ENCODE measurements around the gene ROBO4.

- no peak for TF ChIP-seq CTCF (IDR thresholded peaks at IDR 0.05)
- no peak for TF ChIP-seq POLR2A (IDR thresholded peaks at IDR 0.05)
Observed at GRCh38 chr11:124839972-124840621, 57.6 kb downstream of the ROBO4 start.

Data from uterus (tissue), 2 donors.